Left ventricle myocardium inferior (tissue), 1 donor: ENCODE results near the gene SLC9A3. TPM values are rescaled to one million over a fixed set of nuclear protein-coding genes. Genes with fewer than 3 reads are reported as not detected.

ENCODE experiments used
- DNase-seq: peaks from one replicate; pipeline ENCODE4 v3.0.0-alpha.2; 2020
- H3K27ac ChIP-seq: fragments of 200-600 bp; replicated peaks from 2 replicates; pipeline ENCODE4 v1.8.0; 2021
- H3K27me3 ChIP-seq: fragments of 200-600 bp; 2 replicates; pipeline ENCODE4 v1.8.0; 2021; ENCODE audit warnings: low read depth
- H3K36me3 ChIP-seq: fragments of 200-600 bp; 2 replicates; pipeline ENCODE4 v1.8.0; 2021
- H3K4me1 ChIP-seq: fragments of 200-600 bp; 2 replicates; pipeline ENCODE4 v1.8.0; 2021
- H3K4me3 ChIP-seq: fragments of 200-600 bp; 2 replicates; pipeline ENCODE4 v1.8.0; 2021; ENCODE audit warnings: mild to moderate bottlenecking, moderate library complexity
- H3K9me3 ChIP-seq: fragments of 200-600 bp; replicated peaks from 2 replicates; pipeline ENCODE4 v1.8.0; 2021
- intact Hi-C: fragments of 100-400 bp; cut with micrococcal nuclease; formaldehyde crosslinking; loops from one replicate; pipeline ENCODE4 v1.11.0; 2022
- total RNA-seq: library from RNA; stranded (reverse); fragmentation: NEBNext Ultra II Directional; extraction: Animal tissue kit (Norgen Biotek cat#: 25700); gene quantifications from one replicate; pipeline ENCODE4 v1.2.1, GENCODE V29; 2021
- TF ChIP-seq, protein P1 (sequence below): fragments of 200-600 bp; IDR thresholded peaks from 2 replicates; pipeline ENCODE4 v1.8.0; 2021; ENCODE audit warnings: antibody characterized with exemption, mild to moderate bottlenecking, borderline replicate concordance
- donor health status: DM: no; HTN: yes; CAD: no; lungs with severe emphysema.

SLC9A3 gene
- total RNA-seq, 1 donor from 2014 or later, result 0.91 TPM

DNA sequence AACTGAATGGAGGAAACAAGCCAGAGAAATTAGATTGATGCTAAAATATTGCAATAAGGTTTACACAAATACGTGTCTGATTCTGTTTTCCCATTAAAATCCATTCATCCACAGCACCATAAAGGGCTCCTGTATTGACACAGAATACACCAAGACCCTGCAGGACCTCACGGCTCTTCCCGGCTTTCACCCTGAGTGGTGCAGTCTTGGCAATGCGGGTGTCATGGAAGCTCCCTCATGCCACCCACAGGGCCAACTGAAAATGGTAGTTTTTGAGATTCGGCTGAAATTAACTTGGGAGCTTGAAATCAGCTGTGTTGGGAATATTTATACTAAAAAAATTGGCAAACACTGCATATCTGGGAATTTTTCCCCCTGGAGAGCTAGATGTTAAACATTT is 98.5 kb downstream of the SLC9A3 start:
- H3K36me3 ChIP-seq, result no peaks in the 10 kb centered on the region
- intact Hi-C loops, result no loop called here
- H3K4me3 ChIP-seq, result no peak overlapping the region
- no peak overlapping the region for H3K27ac ChIP-seq
- H3K9me3 ChIP-seq, result no peaks in the 10 kb centered on the region
- no peak for DNase-seq
- peaks cover 8% of the 10 kb centered on the region for H3K27me3 ChIP-seq
- peaks cover 9% of the 10 kb centered on the region for H3K4me1 ChIP-seq
- TF ChIP-seq, protein P1, sequence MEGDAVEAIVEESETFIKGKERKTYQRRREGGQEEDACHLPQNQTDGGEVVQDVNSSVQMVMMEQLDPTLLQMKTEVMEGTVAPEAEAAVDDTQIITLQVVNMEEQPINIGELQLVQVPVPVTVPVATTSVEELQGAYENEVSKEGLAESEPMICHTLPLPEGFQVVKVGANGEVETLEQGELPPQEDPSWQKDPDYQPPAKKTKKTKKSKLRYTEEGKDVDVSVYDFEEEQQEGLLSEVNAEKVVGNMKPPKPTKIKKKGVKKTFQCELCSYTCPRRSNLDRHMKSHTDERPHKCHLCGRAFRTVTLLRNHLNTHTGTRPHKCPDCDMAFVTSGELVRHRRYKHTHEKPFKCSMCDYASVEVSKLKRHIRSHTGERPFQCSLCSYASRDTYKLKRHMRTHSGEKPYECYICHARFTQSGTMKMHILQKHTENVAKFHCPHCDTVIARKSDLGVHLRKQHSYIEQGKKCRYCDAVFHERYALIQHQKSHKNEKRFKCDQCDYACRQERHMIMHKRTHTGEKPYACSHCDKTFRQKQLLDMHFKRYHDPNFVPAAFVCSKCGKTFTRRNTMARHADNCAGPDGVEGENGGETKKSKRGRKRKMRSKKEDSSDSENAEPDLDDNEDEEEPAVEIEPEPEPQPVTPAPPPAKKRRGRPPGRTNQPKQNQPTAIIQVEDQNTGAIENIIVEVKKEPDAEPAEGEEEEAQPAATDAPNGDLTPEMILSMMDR, result peak; percentile 13

- intact Hi-C loops, result no loop called here
- H3K27ac ChIP-seq, result no peak overlapping the region
- H3K9me3 ChIP-seq, result no peaks in the 10 kb centered on the region
- no peak for DNase-seq
- H3K36me3 ChIP-seq, result no peaks in the 10 kb centered on the region
- H3K4me3 ChIP-seq, result no peak overlapping the region
- peaks cover 8% of the 10 kb centered on the region for H3K27me3 ChIP-seq
- H3K4me1 ChIP-seq, result no peaks in the 10 kb centered on the region
- TF ChIP-seq, protein P1, result no peak
Observed at GRCh38 chr5:424301-425110, 99.7 kb downstream of the SLC9A3 start.

GRCh38 chr5:423626-424261 is 100.5 kb downstream of the SLC9A3 start:
- no peaks in the 10 kb centered on the region for H3K9me3 ChIP-seq
- no peak overlapping the region for H3K4me3 ChIP-seq
- peaks cover 6% of the 10 kb centered on the region for H3K27me3 ChIP-seq
- no peak overlapping the region for H3K27ac ChIP-seq
- TF ChIP-seq, protein P1, result no peak
- intact Hi-C loops, result no loop called here
- H3K36me3 ChIP-seq, result no peaks in the 10 kb centered on the region
- DNase-seq, result no peak
- H3K4me1 ChIP-seq, result no peaks in the 10 kb centered on the region

GRCh38 chr5:423233-423565 is 101.0 kb downstream of the SLC9A3 start:
- Histone ChIP-seq H3K36me3 (no peaks in the 10 kb centered on the region), H3K4me1 (no peaks in the 10 kb centered on the region), H3K4me3 (no peak overlapping the region), H3K27ac (no peak overlapping the region), H3K27me3 (peaks cover 4% of the 10 kb centered on the region), H3K9me3 (no peaks in the 10 kb centered on the region)
- no peak for DNase-seq
- TF ChIP-seq, protein P1, result no peak
- intact Hi-C loops, result no loop called here

GRCh38 chr5:422323-423232 is 101.7 kb downstream of the SLC9A3 start:
- TF ChIP-seq, protein P1, result no peak
- H3K36me3 ChIP-seq, result no peaks in the 10 kb centered on the region
- peaks cover 4% of the 10 kb centered on the region for H3K27me3 ChIP-seq
- H3K27ac ChIP-seq, result no peak overlapping the region
- no peak for DNase-seq
- no peak overlapping the region for H3K4me3 ChIP-seq
- intact Hi-C loops, result no loop called here
- no peaks in the 10 kb centered on the region for H3K4me1 ChIP-seq
- no peaks in the 10 kb centered on the region for H3K9me3 ChIP-seq
